Coronary artery (tissue), 2 donors: Measurements from ENCODE around the gene MSRB2.
A peak's percentile ranks its signal among the peaks of the same experiment; 100 is the strongest.

Experiments
- DNase-seq: peaks from one replicate; pipeline ENCODE4 v3.0.0-alpha.2; 2017; ENCODE audit warnings: low spot score
- H3K27ac ChIP-seq, 2 donors: fragments of 200-600 bp; sonication (generic); one replicate each; pipeline ENCODE4 v1.5.1; 2016 to 2019
- H3K4me3 ChIP-seq: fragments of 200-600 bp; sonication (generic); 2 replicates; pipeline ENCODE4 v1.5.1; 2016; ENCODE audit warnings: mild to moderate bottlenecking, moderate library complexity
- TF ChIP-seq, protein P1 (sequence below): fragments of 200-600 bp; sonication (generic); IDR thresholded peaks from one replicate; pipeline ENCODE4 v1.5.1; 2019; ENCODE audit warnings: antibody characterized with exemption

Gene MSRB2

DNA sequence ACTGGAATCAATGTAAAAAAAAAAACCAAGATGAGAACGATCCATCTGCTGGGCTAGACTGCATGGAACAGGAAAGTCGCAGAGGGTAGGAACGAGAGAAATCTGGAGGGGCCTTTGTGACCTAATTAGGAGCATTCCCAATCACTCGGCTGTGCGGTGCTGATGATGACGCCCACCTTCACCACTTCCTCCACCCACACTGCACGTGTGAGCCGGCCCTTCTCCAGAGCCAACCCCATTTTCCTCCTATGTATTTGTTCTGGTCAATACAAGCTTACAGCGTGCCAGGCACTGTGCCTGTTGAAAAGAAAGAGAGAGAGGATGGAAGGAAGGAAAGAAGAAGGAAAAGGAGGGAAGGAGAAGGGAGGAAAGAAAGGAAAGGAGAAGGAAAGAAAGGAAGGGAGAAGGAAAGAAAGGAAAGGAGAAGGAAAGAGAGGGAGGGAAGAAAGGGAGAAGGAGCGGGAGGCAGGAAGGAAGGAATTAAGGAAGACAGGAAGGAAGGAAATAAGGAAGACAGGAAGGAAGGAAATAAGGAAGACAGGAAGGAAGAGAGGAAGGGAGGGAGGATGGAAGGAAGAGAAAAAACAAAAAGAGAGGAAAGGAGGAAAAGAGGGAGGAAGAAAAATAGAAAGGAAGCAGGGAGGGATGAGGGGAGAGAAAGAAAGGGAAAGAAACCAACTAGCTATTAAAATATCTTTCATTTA is 61.2 kb downstream of the MSRB2 start:
- TF ChIP-seq, protein P1, sequence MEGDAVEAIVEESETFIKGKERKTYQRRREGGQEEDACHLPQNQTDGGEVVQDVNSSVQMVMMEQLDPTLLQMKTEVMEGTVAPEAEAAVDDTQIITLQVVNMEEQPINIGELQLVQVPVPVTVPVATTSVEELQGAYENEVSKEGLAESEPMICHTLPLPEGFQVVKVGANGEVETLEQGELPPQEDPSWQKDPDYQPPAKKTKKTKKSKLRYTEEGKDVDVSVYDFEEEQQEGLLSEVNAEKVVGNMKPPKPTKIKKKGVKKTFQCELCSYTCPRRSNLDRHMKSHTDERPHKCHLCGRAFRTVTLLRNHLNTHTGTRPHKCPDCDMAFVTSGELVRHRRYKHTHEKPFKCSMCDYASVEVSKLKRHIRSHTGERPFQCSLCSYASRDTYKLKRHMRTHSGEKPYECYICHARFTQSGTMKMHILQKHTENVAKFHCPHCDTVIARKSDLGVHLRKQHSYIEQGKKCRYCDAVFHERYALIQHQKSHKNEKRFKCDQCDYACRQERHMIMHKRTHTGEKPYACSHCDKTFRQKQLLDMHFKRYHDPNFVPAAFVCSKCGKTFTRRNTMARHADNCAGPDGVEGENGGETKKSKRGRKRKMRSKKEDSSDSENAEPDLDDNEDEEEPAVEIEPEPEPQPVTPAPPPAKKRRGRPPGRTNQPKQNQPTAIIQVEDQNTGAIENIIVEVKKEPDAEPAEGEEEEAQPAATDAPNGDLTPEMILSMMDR, result no peak
- no peak for DNase-seq
- Histone ChIP-seq H3K4me3 (no peak overlapping the region), H3K27ac (no peak overlapping the region)

DNA sequence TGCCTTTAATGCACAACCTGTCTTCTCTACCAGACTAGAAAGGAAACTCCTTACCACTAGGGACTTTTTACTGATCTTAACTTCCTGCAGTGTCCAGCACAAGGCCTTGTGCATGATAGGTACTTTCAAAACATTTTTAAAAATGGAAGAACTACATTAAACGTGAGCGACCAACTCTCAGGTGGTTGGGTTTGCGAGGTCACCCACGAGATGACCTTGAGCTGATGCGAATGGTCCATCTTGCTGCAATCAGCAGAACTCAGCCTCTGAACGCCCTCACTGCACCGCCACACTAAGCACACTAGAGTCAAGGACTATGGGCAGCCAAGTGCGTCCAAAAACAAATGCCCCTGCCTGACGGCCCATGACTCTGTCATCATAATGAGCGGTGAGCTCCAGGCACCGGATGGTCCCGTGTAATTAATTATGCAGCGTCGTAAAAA is 61.9 kb downstream of the MSRB2 start:
- no peak for DNase-seq
- Histone ChIP-seq H3K27ac (no peak overlapping the region), H3K4me3 (no peak overlapping the region)
- TF ChIP-seq, protein P1, result no peak

DNA sequence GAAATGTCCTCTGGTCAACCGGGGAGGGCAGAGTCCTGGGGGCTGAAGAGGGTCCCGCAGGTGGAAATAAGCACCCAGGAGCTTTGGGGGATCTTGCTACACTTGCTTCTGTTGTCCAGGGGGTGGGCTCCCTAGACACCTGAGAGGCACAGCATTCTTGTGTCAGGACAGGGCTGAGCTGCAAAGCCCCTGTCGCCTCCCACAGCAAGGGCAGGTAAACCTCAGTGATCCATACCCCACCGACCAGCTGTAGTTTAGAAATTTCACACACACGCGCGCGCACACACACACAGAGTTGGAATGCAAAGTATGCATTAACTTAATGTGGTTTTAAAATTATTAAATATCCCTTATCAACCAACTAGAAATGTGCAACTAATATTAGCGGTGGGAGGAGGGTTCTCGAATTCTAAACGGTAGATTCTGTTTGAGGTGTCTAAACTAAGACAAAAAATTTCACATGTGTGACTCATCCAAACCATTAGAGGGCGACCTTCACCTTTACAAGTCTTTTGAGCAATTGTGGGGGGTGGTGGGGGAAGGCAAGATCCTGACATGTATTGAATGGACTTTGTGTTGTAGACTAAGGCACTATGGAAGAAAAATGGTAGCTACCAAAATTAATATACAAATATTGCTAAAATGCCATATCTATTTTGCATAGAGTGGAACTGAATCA is 62.5 kb downstream of the MSRB2 start:
- H3K27ac ChIP-seq, result no peak overlapping the region
- DNase-seq, result no peak
- TF ChIP-seq, protein P1, result no peak
- peak overlapping the region; percentile 25 for H3K4me3 ChIP-seq

GRCh38 chr10:23158370-23158769 is 63.0 kb downstream of the MSRB2 start:
- no peak for DNase-seq
- TF ChIP-seq, protein P1, result peak; percentile 50
- Histone ChIP-seq H3K27ac (no peak overlapping the region), H3K4me3 (peak overlapping the region; percentile 25)

GRCh38 chr10:23171232-23171876 is 76.0 kb downstream of the MSRB2 start:
- Histone ChIP-seq H3K4me3 (no peak overlapping the region), H3K27ac (no peak overlapping the region)
- no peak for DNase-seq
- TF ChIP-seq, protein P1, result no peak
